HepG2 (cell line): ENCODE measurements around the gene LTK.

Experiments
- CHD4 ChIP-seq: fragments of 200-600 bp; sonication (generic); IDR thresholded peaks from 2 replicates; pipeline ENCODE4 v1.7.0; 2017; ENCODE audit warnings: mild to moderate bottlenecking, low read length, borderline replicate concordance
- CTCF ChIP-seq: sonication (generic); formaldehyde crosslinking; IDR thresholded peaks from 2 replicates; pipeline ENCODE4 v1.5.0; 2020; ENCODE audit warnings: mild to moderate bottlenecking, missing genetic modification reagents, moderate library complexity
- ETV5 ChIP-seq: IDR thresholded peaks from 2 replicates; pipeline ENCODE4 v1.6.1; 2018; ENCODE audit warnings: missing biosample characterization, missing genetic modification reagents, inconsistent platforms, borderline replicate concordance
- FOSL1 ChIP-seq: sonication (generic); formaldehyde crosslinking; IDR thresholded peaks from 2 replicates; pipeline ENCODE4 v1.9.0; 2021; ENCODE audit warnings: missing genetic modification reagents, borderline replicate concordance
- HDAC2 ChIP-seq: sonication (generic); formaldehyde crosslinking; IDR thresholded peaks from 2 replicates; pipeline ENCODE4 v1.4.0; 2020; ENCODE audit warnings: missing genetic modification reagents
- MYC ChIP-seq: sonication (generic); formaldehyde crosslinking; IDR thresholded peaks from 2 replicates; pipeline ENCODE4 v1.9.0; 2021; ENCODE audit warnings: missing genetic modification reagents, borderline replicate concordance
- NFAT5 ChIP-seq: sonication (generic); formaldehyde crosslinking; IDR thresholded peaks from 2 replicates; pipeline ENCODE4 v1.4.0; 2020; ENCODE audit warnings: missing genetic modification reagents
- NKX3-1 ChIP-seq: sonication (generic); formaldehyde crosslinking; IDR thresholded peaks from 2 replicates; pipeline ENCODE4 v1.5.0; 2020; ENCODE audit warnings: missing genetic modification reagents
- TAF15 ChIP-seq: fragments of 200-400 bp; formaldehyde crosslinking; IDR thresholded peaks from one replicate; pipeline ENCODE4 v1.6.1; 2018; ENCODE audit warnings: mild to moderate bottlenecking, low read depth, low read length; ENCODE audit not compliant: poor library complexity, severe bottlenecking
- ZBTB34 ChIP-seq: sonication (generic); formaldehyde crosslinking; IDR thresholded peaks from 2 replicates; pipeline ENCODE4 v1.8.0; 2022; ENCODE audit warnings: mild to moderate bottlenecking, missing genetic modification reagents
- ZFP36 ChIP-seq: fragments of 150-350 bp; IDR thresholded peaks from 2 replicates; pipeline ENCODE4 v1.6.1; 2018; ENCODE audit warnings: borderline replicate concordance, low read length, low read depth; ENCODE audit not compliant: partially characterized antibody
- ZFP37 ChIP-seq: sonication (generic); formaldehyde crosslinking; IDR thresholded peaks from 2 replicates; pipeline ENCODE4 v1.4.0; 2020; ENCODE audit warnings: missing genetic modification reagents, borderline replicate concordance
- ZNF124 ChIP-seq: sonication (generic); formaldehyde crosslinking; IDR thresholded peaks from 2 replicates; pipeline ENCODE4 v1.4.0; 2020; ENCODE audit warnings: missing genetic modification reagents
- ZNF17 ChIP-seq: sonication (generic); formaldehyde crosslinking; IDR thresholded peaks from 2 replicates; pipeline ENCODE4 v1.5.0; 2020; ENCODE audit warnings: mild to moderate bottlenecking, missing genetic modification reagents

GRCh38 chr15:41512940-41513505, 604 bp downstream of the LTK start:
- TF ChIP-seq ZNF17 (CRISPR knock-in tag) (no peak), ZBTB34 (no peak), ZNF124 (CRISPR knock-in tag) (no peak), MYC (CRISPR knock-in tag) (no peak), NFAT5 (CRISPR knock-in tag) (no peak), ZFP36 (no peak), FOSL1 (CRISPR knock-in tag) (no peak), CTCF (no peak), CHD4 (no peak), ZFP37 (no peak), NKX3-1 (CRISPR knock-in tag) (no peak), TAF15 (no peak), ETV5 (CRISPR knock-in tag) (no peak), HDAC2 (CRISPR knock-in tag) (no peak)
